ENCODE data around the gene SYT2. TPM values are rescaled to one million over a fixed set of nuclear protein-coding genes. Genes with fewer than 3 reads are reported as not detected.
"Not testable (repeated sequence)": the region's sequence is repeated elsewhere in the genome, so short reads cannot be mapped to it uniquely, and the experiment has no call there.

Gene SYT2
- under 1 TPM; 0.01 to 0.04 TPM for polyA plus RNA-seq

- Histone ChIP-seq H3K9me3 (ENCODE audit: control insufficient read depth in 2 of 2, insufficient read depth in 1 of 2, low read depth in 1 of 2, low read length in 1 of 2) (no peaks in the 10 kb centered on the region), H3K4me1 (ENCODE audit: control insufficient read depth in 2 of 2, insufficient read depth in 2 of 2, low read length in 1 of 2) (peaks cover 0 to 11% of the 10 kb centered on the region in 2 donors), H3K36me3 (ENCODE audit: control insufficient read depth in 2 of 2, insufficient read depth in 2 of 2, low read length in 1 of 2) (no peaks in the 10 kb centered on the region), H3K27ac (ENCODE audit: low read depth in 2 of 2, low read length in 1 of 2) (no peak within 1 kb of the TSS), H3K4me3 (ENCODE audit: low read depth in 1 of 2, low read length in 2 of 2) (peak within 1 kb of the TSS; percentile 9 to 32), H3K27me3 (ENCODE audit: control insufficient read depth in 1 of 2, insufficient read depth in 2 of 2, low read length in 2 of 2) (peaks cover 0 to 15% of the 10 kb centered on the region in 2 donors)
- 5 to 6% methylated on average over 62 to 64 of the region's 64 CpGs for WGBS, 2 donors
Measured at GRCh38 chr1:202710070-202711045, at the start of gene SYT2. TSS of gene SYT2 (minus strand) at chr1:202710454. CDS start at chr1:202605772, 104,682 bp downstream.

- WGBS, 2 donors: 91 to 97% methylated on average over 2 of the region's 2 CpGs
- no peak overlapping the region for H3K4me3 ChIP-seq (ENCODE audit: low read depth in 1 of 2, low read length in 2 of 2)
- no peaks in the 10 kb centered on the region for H3K27me3 ChIP-seq (ENCODE audit: control insufficient read depth in 1 of 2, insufficient read depth in 2 of 2, low read length in 2 of 2)
- no peaks in the 10 kb centered on the region for H3K4me1 ChIP-seq (ENCODE audit: control insufficient read depth in 2 of 2, insufficient read depth in 2 of 2, low read length in 1 of 2)
- H3K9me3 ChIP-seq (ENCODE audit: control insufficient read depth in 2 of 2, insufficient read depth in 1 of 2, low read depth in 1 of 2, low read length in 1 of 2): no peaks in the 10 kb centered on the region
- H3K27ac ChIP-seq (ENCODE audit: low read depth in 2 of 2, low read length in 1 of 2): no peak overlapping the region
- peaks cover 7 to 14% of the 10 kb centered on the region in 2 donors for H3K36me3 ChIP-seq (ENCODE audit: control insufficient read depth in 2 of 2, insufficient read depth in 2 of 2, low read length in 1 of 2)
Measured at GRCh38 chr1:202756391-202756790, 46.1 kb upstream of the SYT2 start.

GRCh38 chr1:202754293-202754692 is 44.0 kb upstream of the SYT2 start:
- H3K9me3 ChIP-seq (ENCODE audit: control insufficient read depth in 2 of 2, insufficient read depth in 1 of 2, low read depth in 1 of 2, low read length in 1 of 2): no peaks in the 10 kb centered on the region
- no peak overlapping the region for H3K4me3 ChIP-seq (ENCODE audit: low read depth in 1 of 2, low read length in 2 of 2)
- no peak overlapping the region for H3K27ac ChIP-seq (ENCODE audit: low read depth in 2 of 2, low read length in 1 of 2)
- H3K4me1 ChIP-seq (ENCODE audit: control insufficient read depth in 2 of 2, insufficient read depth in 2 of 2, low read length in 1 of 2): no peaks in the 10 kb centered on the region
- H3K27me3 ChIP-seq (ENCODE audit: control insufficient read depth in 1 of 2, insufficient read depth in 2 of 2, low read length in 2 of 2): no peaks in the 10 kb centered on the region
- 94 to 100% methylated on average over 2 of the region's 2 CpGs for WGBS, 2 donors
- H3K36me3 ChIP-seq (ENCODE audit: control insufficient read depth in 2 of 2, insufficient read depth in 2 of 2, low read length in 1 of 2): peaks cover 8 to 16% of the 10 kb centered on the region in 2 donors

- H3K27me3 ChIP-seq (ENCODE audit: control insufficient read depth in 1 of 2, insufficient read depth in 2 of 2, low read length in 2 of 2): no peaks in the 10 kb centered on the region
- H3K4me3 ChIP-seq (ENCODE audit: low read depth in 1 of 2, low read length in 2 of 2): no peak overlapping the region
- no peaks in the 10 kb centered on the region for H3K4me1 ChIP-seq (ENCODE audit: control insufficient read depth in 2 of 2, insufficient read depth in 2 of 2, low read length in 1 of 2)
- H3K9me3 ChIP-seq (ENCODE audit: control insufficient read depth in 2 of 2, insufficient read depth in 1 of 2, low read depth in 1 of 2, low read length in 1 of 2): no peaks in the 10 kb centered on the region
- H3K36me3 ChIP-seq (ENCODE audit: control insufficient read depth in 2 of 2, insufficient read depth in 2 of 2, low read length in 1 of 2): peaks cover 11 to 20% of the 10 kb centered on the region in 2 donors
- 64 to 70% methylated on average over 3 of the region's 3 CpGs for WGBS, 2 donors
- H3K27ac ChIP-seq (ENCODE audit: low read depth in 2 of 2, low read length in 1 of 2): no peak overlapping the region
Measured at GRCh38 chr1:202752774-202753173, 42.5 kb upstream of the SYT2 start.

GRCh38 chr1:202750761-202751160 is 40.5 kb upstream of the SYT2 start:
- 86 to 93% methylated on average over 1 of the region's 1 CpG for WGBS, 2 donors
- Histone ChIP-seq H3K4me1 (ENCODE audit: control insufficient read depth in 2 of 2, insufficient read depth in 2 of 2, low read length in 1 of 2) (no peaks in the 10 kb centered on the region), H3K27ac (ENCODE audit: low read depth in 2 of 2, low read length in 1 of 2) (no peak overlapping the region), H3K27me3 (ENCODE audit: control insufficient read depth in 1 of 2, insufficient read depth in 2 of 2, low read length in 2 of 2) (no peaks in the 10 kb centered on the region), H3K4me3 (ENCODE audit: low read depth in 1 of 2, low read length in 2 of 2) (no peak overlapping the region), H3K9me3 (ENCODE audit: control insufficient read depth in 2 of 2, insufficient read depth in 1 of 2, low read depth in 1 of 2, low read length in 1 of 2) (no peaks in the 10 kb centered on the region), H3K36me3 (ENCODE audit: control insufficient read depth in 2 of 2, insufficient read depth in 2 of 2, low read length in 1 of 2) (peaks cover 10 to 14% of the 10 kb centered on the region in 2 donors)

- Histone ChIP-seq H3K27me3 (ENCODE audit: control insufficient read depth in 1 of 2, insufficient read depth in 2 of 2, low read length in 2 of 2) (no peaks in the 10 kb centered on the region), H3K9me3 (ENCODE audit: control insufficient read depth in 2 of 2, insufficient read depth in 1 of 2, low read depth in 1 of 2, low read length in 1 of 2) (no peaks in the 10 kb centered on the region), H3K36me3 (ENCODE audit: control insufficient read depth in 2 of 2, insufficient read depth in 2 of 2, low read length in 1 of 2) (peaks cover 10% of the 10 kb centered on the region in 2 donors), H3K4me3 (ENCODE audit: low read depth in 1 of 2, low read length in 2 of 2) (no peak overlapping the region), H3K4me1 (ENCODE audit: control insufficient read depth in 2 of 2, insufficient read depth in 2 of 2, low read length in 1 of 2) (no peaks in the 10 kb centered on the region), H3K27ac (ENCODE audit: low read depth in 2 of 2, low read length in 1 of 2) (no peak overlapping the region)
- 90 to 97% methylated on average over 2 of the region's 2 CpGs for WGBS, 2 donors
Measured at GRCh38 chr1:202750024-202750423, 39.8 kb upstream of the SYT2 start.

GRCh38 chr1:202745323-202745888 is 35.2 kb upstream of the SYT2 start:
- 91 to 94% methylated on average over 3 of the region's 3 CpGs for WGBS, 2 donors
- H3K36me3 ChIP-seq (ENCODE audit: control insufficient read depth in 2 of 2, insufficient read depth in 2 of 2, low read length in 1 of 2): peaks cover 11 to 18% of the 10 kb centered on the region in 2 donors
- H3K9me3 ChIP-seq (ENCODE audit: control insufficient read depth in 2 of 2, insufficient read depth in 1 of 2, low read depth in 1 of 2, low read length in 1 of 2): no peaks in the 10 kb centered on the region
- no peak overlapping the region for H3K27ac ChIP-seq (ENCODE audit: low read depth in 2 of 2, low read length in 1 of 2)
- H3K4me1 ChIP-seq (ENCODE audit: control insufficient read depth in 2 of 2, insufficient read depth in 2 of 2, low read length in 1 of 2): no peaks in the 10 kb centered on the region
- no peaks in the 10 kb centered on the region for H3K27me3 ChIP-seq (ENCODE audit: control insufficient read depth in 1 of 2, insufficient read depth in 2 of 2, low read length in 2 of 2)
- no peak overlapping the region for H3K4me3 ChIP-seq (ENCODE audit: low read depth in 1 of 2, low read length in 2 of 2)

GRCh38 chr1:202744770-202745169 is 34.5 kb upstream of the SYT2 start:
- not testable (repeated sequence) for H3K4me1 ChIP-seq (ENCODE audit: control insufficient read depth in 2 of 2, insufficient read depth in 2 of 2, low read length in 1 of 2); H3K9me3 ChIP-seq (ENCODE audit: control insufficient read depth in 2 of 2, insufficient read depth in 1 of 2, low read depth in 1 of 2, low read length in 1 of 2); H3K4me3 ChIP-seq (ENCODE audit: low read depth in 1 of 2, low read length in 2 of 2); H3K27ac ChIP-seq (ENCODE audit: low read depth in 2 of 2, low read length in 1 of 2); H3K27me3 ChIP-seq (ENCODE audit: control insufficient read depth in 1 of 2, insufficient read depth in 2 of 2, low read length in 2 of 2)
- WGBS, 2 donors: 96 to 98% methylated on average over 3 of the region's 3 CpGs
- peaks cover 11 to 19% of the 10 kb centered on the region in 2 donors for H3K36me3 ChIP-seq (ENCODE audit: control insufficient read depth in 2 of 2, insufficient read depth in 2 of 2, low read length in 1 of 2)

- Histone ChIP-seq H3K27ac (ENCODE audit: low read depth in 2 of 2, low read length in 1 of 2) (no peak overlapping the region), H3K36me3 (ENCODE audit: control insufficient read depth in 2 of 2, insufficient read depth in 2 of 2, low read length in 1 of 2) (peaks cover 7 to 15% of the 10 kb centered on the region in 2 donors), H3K9me3 (ENCODE audit: control insufficient read depth in 2 of 2, insufficient read depth in 1 of 2, low read depth in 1 of 2, low read length in 1 of 2) (no peaks in the 10 kb centered on the region), H3K4me3 (ENCODE audit: low read depth in 1 of 2, low read length in 2 of 2) (no peak overlapping the region), H3K4me1 (ENCODE audit: control insufficient read depth in 2 of 2, insufficient read depth in 2 of 2, low read length in 1 of 2) (no peaks in the 10 kb centered on the region), H3K27me3 (ENCODE audit: control insufficient read depth in 1 of 2, insufficient read depth in 2 of 2, low read length in 2 of 2) (no peaks in the 10 kb centered on the region)
- WGBS, 2 donors: 95 to 97% methylated on average over 6 of the region's 6 CpGs
Measured at GRCh38 chr1:202742496-202742895, 32.2 kb upstream of the SYT2 start.
